Daoy (cell line): ENCODE results near the gene RNF144B. TPM values are rescaled to one million over a fixed set of nuclear protein-coding genes. Genes with fewer than 3 reads are reported as not detected.

Source experiments
- DNase-seq: peaks from one replicate; pipeline ENCODE4 v3.0.0-alpha.2; 2015; ENCODE audit warnings: low read depth
- total RNA-seq: library from RNA; depleted of rRNA; stranded (reverse); fragments of >200 nt; shearing (Covaris generic); gene quantifications from 2 replicates; pipeline ENCODE4 v1.2.3, GENCODE V29; 2014; rRNA removed

The RNF144B gene
- total RNA-seq, 1 experiment from 2014 or later = 2.3 TPM

- no peak for DNase-seq
Observed at GRCh38 chr6:18509871-18510643, 122.9 kb downstream of the RNF144B start.

- DNase-seq = no peak
Observed at GRCh38 chr6:18510644-18511033, 123.5 kb downstream of the RNF144B start.

- no peak for DNase-seq
Observed at GRCh38 chr6:18511211-18511610, 124.1 kb downstream of the RNF144B start.

- no peak for DNase-seq
Observed at GRCh38 chr6:18513253-18513798, 126.2 kb downstream of the RNF144B start.

GRCh38 chr6:18514180-18514579, 127.0 kb downstream of the RNF144B start:
- DNase-seq = no peak

GRCh38 chr6:18515767-18516166, 128.6 kb downstream of the RNF144B start:
- peak; percentile 48 for DNase-seq

Other genes starting within 250 kb of the RNF144B start
- gene TPMT, start 232.3 kb upstream of the RNF144B start, total RNA-seq = 26.7 and 34.1 TPM in 2 replicates
- gene KDM1B, start 231.9 kb upstream of the RNF144B start, total RNA-seq = 14.3 and 17.4 TPM in 2 replicates
- gene DEK, start 122.8 kb upstream of the RNF144B start, total RNA-seq = 320 and 481 TPM in 2 replicates